SJCRH30 (cell line): ENCODE measurements around the gene CPB2. TPM values are rescaled to one million over a fixed set of nuclear protein-coding genes. Genes with fewer than 3 reads are reported as not detected.

Source experiments
- DNase-seq, 2 experiments: peaks; one replicate each; pipeline ENCODE4 v3.0.0-alpha.2; 2015 to 2020
- H3K27ac ChIP-seq: fragments of 250-450 bp; sonication (Bioruptor Pico); 2 replicates; pipeline ENCODE4 v1.5.1; 2020; ENCODE audit warnings: mild to moderate bottlenecking, moderate library complexity
- H3K27me3 ChIP-seq: fragments of 250-450 bp; sonication (Bioruptor Pico); 2 replicates; pipeline ENCODE4 v1.5.1; 2020; ENCODE audit warnings: mild to moderate bottlenecking, moderate library complexity
- H3K36me3 ChIP-seq: fragments of 250-450 bp; sonication (Bioruptor Pico); 2 replicates; pipeline ENCODE4 v1.5.1; 2020; ENCODE audit warnings: mild to moderate bottlenecking, moderate library complexity
- H3K4me1 ChIP-seq: fragments of 250-450 bp; sonication (Bioruptor Pico); 2 replicates; pipeline ENCODE4 v1.5.1; 2020; ENCODE audit warnings: mild to moderate bottlenecking, moderate library complexity
- H3K4me3 ChIP-seq: fragments of 250-450 bp; sonication (Bioruptor Pico); 2 replicates; pipeline ENCODE4 v1.5.1; 2020; ENCODE audit warnings: mild to moderate bottlenecking, moderate library complexity
- H3K9me3 ChIP-seq: fragments of 250-450 bp; sonication (Bioruptor Pico); replicated peaks from 2 replicates; pipeline ENCODE4 v1.5.1; 2020; ENCODE audit warnings: mild to moderate bottlenecking, moderate library complexity
- total RNA-seq: library from RNA; depleted of rRNA; stranded (reverse); fragments of >200 nt; shearing (Covaris generic); gene quantifications from 2 replicates; pipeline ENCODE4 v1.2.3, GENCODE V29; 2014

Gene CPB2
- total RNA-seq, 1 experiment from 2014 or later, result not detected

DNA sequence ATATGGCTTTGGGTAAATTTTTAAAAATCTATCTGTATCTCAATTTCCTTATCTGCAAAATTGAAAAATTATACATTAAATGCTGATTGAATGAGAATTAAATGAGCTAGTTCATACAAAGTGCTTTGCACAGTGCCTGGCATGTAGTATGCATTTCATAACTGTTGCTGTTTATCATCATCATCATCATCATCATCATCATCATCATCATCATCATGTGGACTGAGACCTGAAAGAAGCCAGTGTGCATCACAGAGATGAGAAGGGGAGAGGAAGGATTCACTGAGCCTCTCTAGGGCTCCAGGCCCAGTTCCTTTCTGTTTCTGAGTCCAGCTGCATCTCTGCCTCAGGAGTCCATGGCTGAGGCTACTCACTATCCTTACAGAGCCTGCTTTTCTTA is 45.4 kb downstream of the CPB2 start:
- no peak overlapping the region for H3K27ac ChIP-seq
- no peak for DNase-seq
- H3K36me3 ChIP-seq, result no peaks in the 10 kb centered on the region
- peaks cover 18% of the 10 kb centered on the region for H3K4me1 ChIP-seq
- no peak overlapping the region for H3K4me3 ChIP-seq
- H3K27me3 ChIP-seq, result no peaks in the 10 kb centered on the region
- H3K9me3 ChIP-seq, result no peaks in the 10 kb centered on the region

DNA sequence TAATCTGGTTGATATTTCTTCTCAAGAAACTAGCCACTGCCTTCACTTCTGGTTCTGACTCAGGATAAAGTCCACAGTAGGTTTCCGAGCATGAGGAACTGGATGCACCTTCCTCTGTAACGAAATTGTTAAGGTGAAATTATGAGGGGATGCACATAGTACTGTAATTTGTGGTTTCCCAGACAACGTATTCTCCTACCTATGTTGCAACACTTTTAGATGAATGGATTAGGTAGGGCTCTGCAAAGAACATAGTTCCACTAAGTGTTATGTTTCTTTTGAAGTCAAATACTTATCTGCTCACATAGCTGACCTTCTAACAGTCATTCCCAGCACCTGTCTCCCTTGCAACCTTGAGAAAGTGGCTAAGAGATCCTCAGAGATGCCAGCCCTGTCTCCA is 46.6 kb downstream of the CPB2 start:
- peaks cover 21% of the 10 kb centered on the region for H3K4me1 ChIP-seq
- no peak for DNase-seq
- no peak overlapping the region for H3K27ac ChIP-seq
- H3K27me3 ChIP-seq, result no peaks in the 10 kb centered on the region
- no peak overlapping the region for H3K4me3 ChIP-seq
- H3K36me3 ChIP-seq, result no peaks in the 10 kb centered on the region
- no peaks in the 10 kb centered on the region for H3K9me3 ChIP-seq

GRCh38 chr13:46057256-46058015 is 47.4 kb downstream of the CPB2 start:
- Histone ChIP-seq H3K9me3 (no peaks in the 10 kb centered on the region), H3K4me3 (no peak overlapping the region), H3K4me1 (peaks cover 21% of the 10 kb centered on the region), H3K27me3 (no peaks in the 10 kb centered on the region), H3K27ac (no peak overlapping the region; the same call in 1 of the 2 replicates), H3K36me3 (no peaks in the 10 kb centered on the region)
- DNase-seq, result peak; percentile 44 to 74

- Histone ChIP-seq H3K4me3 (peak overlapping the region; percentile 87), H3K27ac (peak overlapping the region; percentile 83), H3K4me1 (peaks cover 21% of the 10 kb centered on the region), H3K9me3 (no peaks in the 10 kb centered on the region), H3K36me3 (no peaks in the 10 kb centered on the region), H3K27me3 (no peaks in the 10 kb centered on the region)
- DNase-seq, result peak in 1 of 2 experiments; percentile 17
Measured at GRCh38 chr13:46053162-46054012, 51.4 kb downstream of the CPB2 start.

GRCh38 chr13:46052319-46053161 is 52.3 kb downstream of the CPB2 start, which contains the start of gene ZC3H13:
TSS of gene ZC3H13 (minus strand) at chr13:46052746. CDS start at chr13:46045507, 7,239 bp downstream.
- H3K4me1 ChIP-seq, result peaks cover 13% of the 10 kb centered on the region
- peak; percentile 93 to 95 for DNase-seq
- no peaks in the 10 kb centered on the region for H3K9me3 ChIP-seq
- H3K36me3 ChIP-seq, result no peaks in the 10 kb centered on the region
- peak within 1 kb of the TSS; percentile 87 for H3K4me3 ChIP-seq
- H3K27me3 ChIP-seq, result no peaks in the 10 kb centered on the region
- peak within 1 kb of the TSS; percentile 83 for H3K27ac ChIP-seq

DNA sequence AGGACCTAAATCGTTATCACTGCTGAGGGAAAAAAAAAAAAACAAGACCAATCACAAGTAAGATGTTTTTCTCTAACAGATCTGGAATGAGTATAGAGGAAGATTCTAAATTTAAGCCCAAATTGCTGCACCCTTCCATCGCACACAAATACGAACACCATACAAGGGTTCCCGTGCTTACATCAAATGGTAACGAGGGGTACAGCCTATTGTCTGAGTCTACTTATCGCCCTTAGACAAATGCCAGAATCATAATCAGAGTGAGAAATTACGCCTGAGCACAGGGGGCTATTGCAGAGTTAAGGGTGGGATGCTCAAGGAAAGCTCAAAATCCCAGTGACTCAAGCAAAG is 52.9 kb downstream of the CPB2 start:
- H3K9me3 ChIP-seq, result no peaks in the 10 kb centered on the region

DNA sequence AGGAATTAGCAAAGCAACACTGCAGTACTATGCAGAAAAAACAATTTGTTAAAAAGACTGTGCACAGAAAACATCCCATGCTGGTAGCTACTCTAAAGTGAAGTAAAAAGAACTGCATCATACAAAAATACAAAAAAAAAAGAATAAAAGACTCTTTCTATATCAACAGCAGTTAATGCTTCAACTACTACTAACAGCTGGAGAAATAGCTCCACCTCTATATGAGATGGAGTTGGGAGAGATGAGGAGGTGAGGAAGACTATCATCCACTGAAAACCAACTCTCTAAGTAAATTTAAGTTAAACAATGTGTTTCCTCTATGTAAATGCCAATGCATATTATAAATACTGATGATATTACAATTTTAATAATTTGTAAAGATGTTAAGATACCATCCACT is 54.1 kb downstream of the CPB2 start:
- H3K4me1 ChIP-seq, result peaks cover 3% of the 10 kb centered on the region; the same call in 1 of the 2 replicates
- DNase-seq, result no peak
- no peak overlapping the region for H3K27ac ChIP-seq
- H3K9me3 ChIP-seq, result no peaks in the 10 kb centered on the region
- H3K27me3 ChIP-seq, result no peaks in the 10 kb centered on the region
- H3K4me3 ChIP-seq, result no peak overlapping the region
- no peaks in the 10 kb centered on the region for H3K36me3 ChIP-seq

More for the DNA sequence above, 52.9 kb downstream of the CPB2 start:
- DNase-seq, result no peak
- Histone ChIP-seq H3K27ac (peak overlapping the region; percentile 83), H3K36me3 (no peaks in the 10 kb centered on the region), H3K4me3 (peak overlapping the region; percentile 87), H3K27me3 (no peaks in the 10 kb centered on the region), H3K4me1 (peaks cover 7% of the 10 kb centered on the region)

GRCh38 chr13:46045424-46045823 is 59.4 kb downstream of the CPB2 start:
- H3K9me3 ChIP-seq, result no peaks in the 10 kb centered on the region
- H3K4me1 ChIP-seq, result no peaks in the 10 kb centered on the region
- H3K27ac ChIP-seq, result no peak overlapping the region
- DNase-seq, result no peak
- no peak overlapping the region for H3K4me3 ChIP-seq
- no peaks in the 10 kb centered on the region for H3K27me3 ChIP-seq
- H3K36me3 ChIP-seq, result peaks cover 14% of the 10 kb centered on the region

DNA sequence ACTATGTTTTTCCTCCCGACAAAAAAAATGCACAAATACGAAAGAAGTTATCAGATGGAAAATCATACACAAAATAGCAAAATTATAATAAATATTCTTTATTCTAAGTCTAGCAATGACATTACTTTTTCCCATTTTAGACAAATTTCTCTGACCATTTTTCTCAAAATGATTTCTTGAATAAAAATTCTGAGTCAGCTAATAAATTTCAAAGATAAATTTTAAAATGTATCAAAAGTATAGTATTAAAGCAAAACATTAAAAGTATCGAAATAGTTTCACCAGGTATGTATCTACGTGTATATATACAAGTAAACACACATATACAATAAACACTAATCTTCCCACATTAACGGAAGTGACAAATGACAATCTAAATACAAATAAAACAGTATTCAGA is 61.2 kb downstream of the CPB2 start:
- H3K9me3 ChIP-seq, result no peaks in the 10 kb centered on the region
- no peaks in the 10 kb centered on the region for H3K4me1 ChIP-seq
- no peaks in the 10 kb centered on the region for H3K27me3 ChIP-seq
- H3K36me3 ChIP-seq, result peaks cover 17% of the 10 kb centered on the region
- no peak for DNase-seq
- H3K27ac ChIP-seq, result no peak overlapping the region
- H3K4me3 ChIP-seq, result no peak overlapping the region

GRCh38 chr13:46041419-46041839 is 63.4 kb downstream of the CPB2 start:
- no peak overlapping the region for H3K4me3 ChIP-seq
- DNase-seq, result no peak
- no peaks in the 10 kb centered on the region for H3K27me3 ChIP-seq
- H3K9me3 ChIP-seq, result no peaks in the 10 kb centered on the region
- no peaks in the 10 kb centered on the region for H3K4me1 ChIP-seq
- H3K36me3 ChIP-seq, result peaks cover 22% of the 10 kb centered on the region
- H3K27ac ChIP-seq, result no peak overlapping the region

DNA sequence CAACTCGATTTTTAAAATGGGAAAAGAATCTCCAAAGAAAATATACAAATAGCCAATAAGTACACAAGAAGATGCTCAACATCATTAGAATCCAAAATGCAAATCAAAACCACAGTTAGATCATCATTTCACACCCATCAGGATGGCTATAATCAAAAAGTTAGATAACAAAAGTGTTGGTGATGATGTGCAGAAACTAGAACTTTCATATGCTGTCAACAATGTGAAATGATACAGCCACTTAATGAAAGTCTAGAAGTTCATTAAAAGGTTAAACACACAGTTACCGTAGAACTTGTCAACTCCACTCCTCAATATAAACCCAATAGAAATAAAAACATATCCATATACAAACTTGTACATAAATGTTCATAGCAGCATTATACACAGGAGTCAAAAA is 64.1 kb downstream of the CPB2 start:
- H3K4me1 ChIP-seq, result no peaks in the 10 kb centered on the region
- H3K4me3 ChIP-seq, result no peak overlapping the region
- H3K36me3 ChIP-seq, result peaks cover 22% of the 10 kb centered on the region
- no peaks in the 10 kb centered on the region for H3K27me3 ChIP-seq
- no peaks in the 10 kb centered on the region for H3K9me3 ChIP-seq
- no peak overlapping the region for H3K27ac ChIP-seq
- DNase-seq, result no peak

GRCh38 chr13:46039411-46040182 is 65.2 kb downstream of the CPB2 start:
- Histone ChIP-seq H3K4me1 (no peaks in the 10 kb centered on the region), H3K27ac (no peak overlapping the region)

DNA sequence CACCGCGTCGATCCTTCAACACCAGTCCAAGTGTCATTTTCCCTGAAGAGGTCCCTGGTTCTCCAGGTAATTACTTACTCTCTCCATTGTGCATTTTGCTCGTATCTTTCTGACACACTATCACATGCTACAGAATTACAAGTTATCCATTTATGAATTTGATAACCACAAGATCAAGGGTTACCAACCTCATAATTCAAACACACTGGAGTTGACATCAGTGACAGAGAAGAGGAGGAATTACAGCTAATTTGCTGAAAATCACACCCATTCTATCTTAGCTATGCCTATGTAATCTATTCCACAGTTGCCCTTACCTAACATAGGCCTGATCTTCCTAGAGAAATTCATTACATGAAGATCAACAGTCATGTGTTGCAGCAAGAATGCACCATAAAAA is 66.5 kb downstream of the CPB2 start:
- no peaks in the 10 kb centered on the region for H3K4me1 ChIP-seq

More at GRCh38 chr13:46039411-46040182, 65.2 kb downstream of the CPB2 start:
- no peaks in the 10 kb centered on the region for H3K27me3 ChIP-seq
- H3K9me3 ChIP-seq, result no peaks in the 10 kb centered on the region
- peaks cover 22% of the 10 kb centered on the region for H3K36me3 ChIP-seq
- DNase-seq, result no peak
- H3K4me3 ChIP-seq, result no peak overlapping the region

DNA sequence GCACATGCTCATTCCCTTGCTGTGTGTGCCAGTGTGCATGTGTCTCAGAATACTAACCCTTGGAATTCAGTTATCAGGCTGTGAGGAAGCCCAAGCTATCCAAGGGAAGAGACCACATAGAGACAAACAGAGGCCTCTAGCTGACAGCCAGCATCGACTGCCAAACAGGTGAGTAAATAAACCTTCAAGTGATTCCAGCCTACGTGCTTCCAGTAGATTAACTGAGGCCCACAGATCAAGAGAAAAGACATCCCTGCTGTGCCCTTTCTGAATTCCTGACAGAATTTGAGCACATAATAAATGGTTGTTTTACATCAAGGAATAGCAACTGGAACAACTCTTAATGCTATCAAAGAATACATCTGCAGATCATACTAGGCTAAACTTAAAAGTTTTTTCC is 69.8 kb downstream of the CPB2 start:
- H3K4me1 ChIP-seq, result no peaks in the 10 kb centered on the region
- peaks cover 8% of the 10 kb centered on the region for H3K36me3 ChIP-seq
- no peak overlapping the region for H3K27ac ChIP-seq
- DNase-seq, result peak; percentile 8 to 28
- H3K27me3 ChIP-seq, result no peaks in the 10 kb centered on the region
- no peak overlapping the region for H3K4me3 ChIP-seq
- H3K9me3 ChIP-seq, result no peaks in the 10 kb centered on the region

More for the DNA sequence above, 66.5 kb downstream of the CPB2 start:
- Histone ChIP-seq H3K36me3 (peaks cover 25% of the 10 kb centered on the region), H3K9me3 (no peaks in the 10 kb centered on the region), H3K27me3 (no peaks in the 10 kb centered on the region), H3K4me3 (no peak overlapping the region), H3K27ac (no peak overlapping the region)
- no peak for DNase-seq
